Raji (cell line): ENCODE data around the gene CNTFR.

Experiments
- POLR2A ChIP-seq: IDR thresholded peaks from 2 replicates; pipeline ENCODE4 v1.6.1; 2011; ENCODE audit warnings: low read depth, low read length, control low read depth; ENCODE audit not compliant: insufficient read depth

The CNTFR gene

GRCh38 chr9:34558919-34559623 is 30.5 kb downstream of the CNTFR start:
- no peak for TF ChIP-seq POLR2A

DNA sequence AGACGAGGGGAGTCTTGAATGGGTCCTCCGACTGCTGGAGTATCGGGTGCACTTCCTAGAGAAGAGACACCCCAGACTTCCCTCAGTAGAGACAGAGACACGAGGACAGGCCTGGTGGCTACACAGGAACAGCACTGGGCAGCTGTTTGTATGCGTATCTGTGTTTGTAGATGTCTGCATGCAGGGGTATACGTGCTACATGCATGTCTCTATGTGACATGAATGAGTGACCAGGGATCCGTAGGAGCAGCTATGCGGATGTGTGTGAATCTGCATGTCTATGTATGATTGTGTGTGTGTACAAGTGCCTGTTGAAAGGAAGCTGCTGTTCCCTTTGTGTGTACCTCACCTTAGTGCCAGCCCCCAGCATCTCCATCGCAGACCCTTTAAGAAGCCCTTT is 31.2 kb downstream of the CNTFR start:
- TF ChIP-seq POLR2A = no peak

GRCh38 chr9:34557426-34558321 is 31.9 kb downstream of the CNTFR start:
- TF ChIP-seq POLR2A = no peak

DNA sequence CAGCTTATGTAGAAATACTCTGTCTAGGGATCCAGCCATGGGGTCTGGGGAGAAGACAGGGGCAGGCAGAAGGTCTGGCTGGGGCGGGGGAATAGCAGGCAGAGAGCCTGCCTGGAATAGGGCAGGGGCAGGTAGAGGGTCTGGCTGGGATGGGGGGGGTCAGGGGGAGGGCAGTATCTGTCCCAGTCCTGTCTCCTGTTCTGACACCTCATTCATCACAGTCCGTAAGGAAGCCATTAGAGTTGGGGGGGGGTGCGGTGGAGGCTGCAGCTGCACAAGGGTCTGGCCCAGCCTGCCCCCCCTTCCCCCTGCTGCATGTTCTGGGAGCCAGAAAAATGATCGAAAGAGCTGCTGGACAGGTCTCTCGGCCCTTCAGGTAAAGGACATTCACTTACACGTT is 32.6 kb downstream of the CNTFR start:
- no peak for TF ChIP-seq POLR2A

DNA sequence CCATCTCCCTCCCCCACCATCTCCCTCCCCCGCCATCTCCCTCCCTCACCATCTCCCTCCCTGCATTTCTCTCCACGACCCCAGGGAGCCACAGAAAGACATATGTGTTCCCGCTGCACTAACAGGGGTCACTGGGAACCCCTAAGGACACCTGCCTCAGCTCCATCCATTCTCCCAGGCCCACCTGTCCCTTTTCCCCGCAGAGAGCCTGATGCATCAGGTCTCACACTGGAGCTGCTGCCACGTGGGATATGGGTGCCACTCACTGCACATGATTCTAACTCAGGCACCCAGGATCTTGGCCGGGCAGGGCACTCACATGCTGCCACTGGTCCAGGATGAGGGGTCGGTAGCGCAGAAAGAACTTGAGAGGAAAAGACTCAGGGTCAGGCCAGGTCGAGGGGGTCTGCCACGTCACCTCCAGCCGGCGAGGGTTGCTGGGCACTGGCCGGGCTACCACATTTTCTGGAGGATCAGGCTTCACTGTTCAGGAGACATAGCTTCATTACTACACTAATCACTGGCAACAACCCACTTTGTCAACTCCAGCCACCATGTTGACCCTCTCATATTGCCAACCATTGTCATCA is 33.5 kb downstream of the CNTFR start:
- no peak for TF ChIP-seq POLR2A

GRCh38 chr9:34555500-34555899 is 34.0 kb downstream of the CNTFR start:
- TF ChIP-seq POLR2A = no peak

DNA sequence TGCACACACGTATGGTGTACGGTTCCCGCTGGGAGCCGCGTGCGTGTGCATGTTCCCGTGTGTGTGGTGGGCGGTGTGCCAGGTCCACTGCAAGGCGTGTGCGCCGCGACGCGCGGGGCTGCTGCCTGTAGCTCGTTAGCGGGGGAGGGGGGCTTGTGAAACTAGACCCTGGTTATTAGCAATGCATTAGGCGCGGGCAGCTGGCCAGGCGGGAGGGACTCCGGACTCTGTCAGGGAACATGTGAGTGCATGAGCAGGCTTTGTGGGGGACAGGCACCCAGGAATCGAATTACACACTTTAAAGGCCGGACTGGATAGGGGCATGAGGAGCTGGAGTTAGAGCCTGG is 34.5 kb downstream of the CNTFR start:
- TF ChIP-seq POLR2A = no peak

DNA sequence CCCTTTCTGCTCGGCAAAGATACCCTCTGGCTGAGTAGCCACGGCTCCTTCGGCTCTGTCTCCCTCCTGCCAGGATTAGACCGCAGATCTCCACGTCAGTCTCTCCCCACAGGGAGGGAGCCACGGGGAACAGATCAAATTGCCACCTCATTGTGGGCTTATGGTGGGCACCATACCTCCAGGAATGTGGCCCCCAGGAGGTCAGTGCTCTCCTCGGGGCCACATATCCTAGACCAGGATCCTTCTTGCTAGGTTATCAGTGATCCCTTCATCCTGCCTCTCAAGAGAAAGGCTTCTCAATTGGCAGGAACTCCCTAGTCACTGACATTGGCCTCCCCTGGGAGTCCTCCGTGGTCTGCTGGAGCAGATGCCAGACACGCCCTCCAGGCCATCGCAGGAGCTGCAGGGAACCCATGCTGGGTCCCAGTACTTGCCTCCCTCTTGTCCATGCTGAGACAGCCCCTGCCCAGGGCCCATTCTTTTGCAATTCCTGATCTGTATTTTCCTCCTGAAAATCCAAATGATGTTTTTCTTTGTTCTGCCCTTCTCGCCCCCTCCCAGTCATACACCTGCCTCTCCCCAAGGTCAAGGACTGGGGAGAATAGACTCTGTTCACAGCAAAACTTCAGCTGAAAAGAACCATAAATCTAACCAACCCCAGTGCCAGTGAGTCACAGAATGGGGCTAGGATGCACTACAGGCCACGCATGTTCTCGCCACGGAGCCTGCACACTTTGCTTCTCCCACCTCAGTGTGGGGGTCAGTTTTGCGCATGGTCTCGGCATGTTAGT is 35.1 kb downstream of the CNTFR start:
- TF ChIP-seq POLR2A = no peak

GRCh38 chr9:34553511-34554021 is 36.0 kb downstream of the CNTFR start:
- TF ChIP-seq POLR2A = no peak

DNA sequence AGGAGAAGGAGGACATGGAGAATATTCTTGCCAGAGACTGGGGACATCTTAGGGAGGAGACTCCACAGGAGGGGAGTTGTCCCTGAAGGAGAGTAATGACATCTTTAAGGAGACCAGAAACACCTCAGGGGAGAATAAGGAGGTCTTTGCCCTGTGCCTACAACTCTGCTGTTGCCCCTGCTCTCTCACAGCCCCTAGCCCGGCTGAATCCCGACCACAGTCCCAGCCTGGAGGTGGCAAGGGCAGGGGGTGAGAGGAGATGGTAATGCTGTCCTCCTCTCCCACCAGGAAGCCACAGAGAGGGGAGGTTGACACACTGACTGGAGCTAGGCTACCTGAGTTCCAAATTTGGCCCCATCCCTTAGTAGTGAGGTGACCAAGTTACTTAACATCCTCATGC is 36.5 kb downstream of the CNTFR start:
- TF ChIP-seq POLR2A = no peak

DNA sequence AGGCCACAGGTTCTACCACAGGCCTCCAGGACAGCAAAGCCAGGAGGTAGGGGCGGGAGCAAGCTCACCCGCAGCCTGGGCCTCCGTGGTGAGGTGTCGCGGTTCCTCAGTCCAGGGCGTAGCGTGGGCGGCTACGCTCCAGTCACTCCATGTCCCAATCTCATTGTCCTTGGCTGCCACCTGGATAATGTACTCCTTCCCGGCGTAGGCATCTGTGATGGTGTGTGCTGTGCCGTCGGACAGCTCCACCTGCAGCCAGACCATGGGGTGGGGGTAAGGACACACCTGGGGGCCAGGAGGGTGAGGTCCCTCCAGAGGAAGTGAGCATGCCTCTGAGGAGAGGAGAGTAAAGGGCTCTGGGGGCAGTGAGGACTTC is 36.9 kb downstream of the CNTFR start:
- no peak for TF ChIP-seq POLR2A

GRCh38 chr9:34551751-34552605 is 37.5 kb downstream of the CNTFR start:
- no peak for TF ChIP-seq POLR2A

- TF ChIP-seq POLR2A = no peak
Observed at GRCh38 chr9:34550681-34551270, 38.7 kb downstream of the CNTFR start.
